Peyer's patch (tissue), 4 donors: ENCODE measurements around the gene CASKIN2. TPM values are rescaled to one million over a fixed set of nuclear protein-coding genes. Genes with fewer than 3 reads are reported as not detected.
A peak's percentile ranks its signal among the peaks of the same experiment; 100 is the strongest.

Experiments used
- DNase-seq, 3 donors: peaks; one replicate each; pipeline ENCODE4 v3.0.0-alpha.2; 2017 to 2019
- H3K27ac ChIP-seq, 4 donors: fragments of 200-600 bp; sonication (generic); one replicate each; pipeline ENCODE4 v1.5.1; 2016 to 2019
- H3K27me3 ChIP-seq, 2 donors: fragments of 200-600 bp; sonication (generic); one replicate each; pipeline ENCODE4 v1.5.1; 2019
- H3K36me3 ChIP-seq, 3 donors: fragments of 200-600 bp; sonication (generic); one replicate each; pipeline ENCODE4 v1.5.1; 2016 to 2019
- H3K4me1 ChIP-seq, 4 donors: fragments of 200-600 bp; sonication (generic); one replicate each; pipeline ENCODE4 v1.5.1; 2016 to 2019
- H3K4me3 ChIP-seq, 4 donors: fragments of 200-600 bp; sonication (generic); 1 replicate in 3 of 4; 2 replicates in 1 of 4; pipeline ENCODE4 v1.5.1; 2016 to 2019; ENCODE audit warnings: mild to moderate bottlenecking in 1 of 4
- H3K9me3 ChIP-seq, 4 donors: fragments of 200-600 bp; sonication (generic); one replicate each; pipeline ENCODE4 v1.5.1; 2016 to 2019; ENCODE audit warnings: mild to moderate bottlenecking in 1 of 4
- POLR2A ChIP-seq, 2 donors: fragments of 450-650 bp; IDR thresholded peaks; one replicate each; pipeline ENCODE4 v1.5.1; 2017; ENCODE audit warnings: antibody characterized with exemption in 2 of 2, mild to moderate bottlenecking in 2 of 2, moderate library complexity in 2 of 2
- total RNA-seq, 4 donors: library from RNA; depleted of rRNA; stranded (reverse); fragments of >200 nt; gene quantifications; one replicate each; pipeline ENCODE4 v1.1.0, GENCODE V29; 2016
- TF ChIP-seq, protein P1 (sequence below), 6 experiments: fragments of 450-650 bp in 4 of 6; fragments of 200-600 bp in 2 of 6; sonication (generic) in 1 of 6; IDR thresholded peaks; one replicate each; pipeline ENCODE4 v1.5.1; 2017 to 2019; ENCODE audit warnings: antibody characterized with exemption in 6 of 6, mild to moderate bottlenecking in 3 of 6, moderate library complexity in 1 of 6

Gene CASKIN2
- total RNA-seq, 4 donors from 2014 or later: 12.4 to 24.0 (median 17.3) TPM

DNA sequence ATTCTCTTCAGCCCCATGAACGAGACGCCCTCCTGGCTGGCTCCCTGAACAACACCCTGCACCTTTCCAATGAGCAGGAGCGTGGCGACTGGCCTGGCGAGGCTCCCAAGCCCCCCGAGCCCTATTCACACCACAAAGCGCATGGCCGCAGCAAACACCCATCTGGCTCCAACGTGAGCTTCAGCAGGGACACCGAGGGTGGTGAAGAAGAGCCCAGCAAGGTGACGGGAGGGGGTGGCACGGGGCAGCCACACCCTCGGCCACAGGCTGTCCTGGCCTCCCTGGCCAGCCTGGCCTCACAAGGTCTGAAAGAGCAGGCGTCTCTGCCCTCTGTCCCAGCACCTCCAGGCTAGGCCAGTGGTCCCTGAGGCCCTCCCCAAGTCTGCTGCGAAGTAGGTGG, 23.7 kb downstream of the CASKIN2 start:
- H3K4me1 ChIP-seq: peaks cover 0 to 33% (median 6%) of the 10 kb centered on the region in 4 donors
- peaks cover 0 to 63% (median 0%) of the 10 kb centered on the region in 3 donors for H3K36me3 ChIP-seq
- H3K9me3 ChIP-seq: no peaks in the 10 kb centered on the region
- no peak overlapping the region for H3K27ac ChIP-seq
- TF ChIP-seq, protein P1, sequence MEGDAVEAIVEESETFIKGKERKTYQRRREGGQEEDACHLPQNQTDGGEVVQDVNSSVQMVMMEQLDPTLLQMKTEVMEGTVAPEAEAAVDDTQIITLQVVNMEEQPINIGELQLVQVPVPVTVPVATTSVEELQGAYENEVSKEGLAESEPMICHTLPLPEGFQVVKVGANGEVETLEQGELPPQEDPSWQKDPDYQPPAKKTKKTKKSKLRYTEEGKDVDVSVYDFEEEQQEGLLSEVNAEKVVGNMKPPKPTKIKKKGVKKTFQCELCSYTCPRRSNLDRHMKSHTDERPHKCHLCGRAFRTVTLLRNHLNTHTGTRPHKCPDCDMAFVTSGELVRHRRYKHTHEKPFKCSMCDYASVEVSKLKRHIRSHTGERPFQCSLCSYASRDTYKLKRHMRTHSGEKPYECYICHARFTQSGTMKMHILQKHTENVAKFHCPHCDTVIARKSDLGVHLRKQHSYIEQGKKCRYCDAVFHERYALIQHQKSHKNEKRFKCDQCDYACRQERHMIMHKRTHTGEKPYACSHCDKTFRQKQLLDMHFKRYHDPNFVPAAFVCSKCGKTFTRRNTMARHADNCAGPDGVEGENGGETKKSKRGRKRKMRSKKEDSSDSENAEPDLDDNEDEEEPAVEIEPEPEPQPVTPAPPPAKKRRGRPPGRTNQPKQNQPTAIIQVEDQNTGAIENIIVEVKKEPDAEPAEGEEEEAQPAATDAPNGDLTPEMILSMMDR (IDR thresholded peaks at IDR 0.05): no peak
- no peak for TF ChIP-seq POLR2A (IDR thresholded peaks at IDR 0.05)
- DNase-seq: no peak
- H3K27me3 ChIP-seq: no peaks in the 10 kb centered on the region
- no peak overlapping the region for H3K4me3 ChIP-seq

DNA sequence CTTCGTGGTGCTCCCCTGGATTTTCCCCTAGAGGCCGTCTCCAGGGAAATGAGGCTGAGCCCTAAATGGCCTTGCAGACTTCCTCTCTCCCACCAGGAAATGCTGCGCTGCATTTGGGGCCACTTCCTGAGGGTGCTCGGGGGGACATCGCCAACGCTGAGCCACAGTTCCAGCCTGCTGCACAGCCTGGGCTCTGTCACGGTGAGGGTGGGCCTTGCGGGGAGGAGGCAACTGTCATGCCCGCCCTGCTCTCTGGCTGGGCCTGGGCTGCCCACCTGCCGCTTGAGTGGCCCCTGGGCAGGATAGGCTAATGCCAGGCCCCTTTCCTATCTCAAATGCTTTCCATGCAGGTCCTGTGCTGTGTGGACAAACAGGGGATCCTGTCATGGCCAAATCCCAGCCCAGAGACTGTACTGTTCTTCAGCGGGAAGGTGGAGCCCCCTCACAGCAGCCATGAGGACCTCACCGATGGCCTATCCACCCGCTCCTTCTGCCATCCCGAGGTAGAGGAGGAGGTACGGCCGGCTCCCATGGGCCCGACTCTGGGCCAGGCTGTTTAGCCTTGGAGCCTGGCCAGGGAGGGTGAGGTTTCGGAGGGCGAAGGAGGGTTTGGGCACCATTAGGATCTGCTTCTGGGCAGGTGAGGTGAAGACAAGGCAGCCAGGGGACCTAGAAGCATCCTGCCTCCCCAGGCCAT, 24.2 kb downstream of the CASKIN2 start:
- Histone ChIP-seq H3K4me1 (peaks cover 0 to 33% (median 6%) of the 10 kb centered on the region in 4 donors), H3K36me3 (peaks cover 0 to 57% (median 0%) of the 10 kb centered on the region in 3 donors), H3K4me3 (no peak overlapping the region), H3K27ac (peak overlapping the region in 3 of 4 donors; percentile 60 to 78 (median 71)), H3K9me3 (no peaks in the 10 kb centered on the region), H3K27me3 (no peaks in the 10 kb centered on the region)
- TF ChIP-seq, protein P1 (IDR thresholded peaks at IDR 0.05): no peak
- TF ChIP-seq POLR2A (IDR thresholded peaks at IDR 0.05): no peak
- no peak for DNase-seq

- H3K9me3 ChIP-seq: no peaks in the 10 kb centered on the region
- H3K4me1 ChIP-seq: peaks cover 0 to 33% (median 6%) of the 10 kb centered on the region in 4 donors
- TF ChIP-seq, protein P1 (IDR thresholded peaks at IDR 0.05): no peak
- TF ChIP-seq POLR2A (IDR thresholded peaks at IDR 0.05): peak in 1 of 2 donors; percentile 32
- peak overlapping the region in 3 of 4 donors; percentile 60 to 78 (median 71) for H3K27ac ChIP-seq
- DNase-seq: peak in 2 of 3 donors; percentile 79 to 84
- H3K36me3 ChIP-seq: peaks cover 0 to 48% (median 0%) of the 10 kb centered on the region in 3 donors
- no peak overlapping the region for H3K4me3 ChIP-seq
- no peaks in the 10 kb centered on the region for H3K27me3 ChIP-seq
These were observed 25.1 kb downstream of the CASKIN2 start for GRCh38 chr17:75490173-75490743.

DNA sequence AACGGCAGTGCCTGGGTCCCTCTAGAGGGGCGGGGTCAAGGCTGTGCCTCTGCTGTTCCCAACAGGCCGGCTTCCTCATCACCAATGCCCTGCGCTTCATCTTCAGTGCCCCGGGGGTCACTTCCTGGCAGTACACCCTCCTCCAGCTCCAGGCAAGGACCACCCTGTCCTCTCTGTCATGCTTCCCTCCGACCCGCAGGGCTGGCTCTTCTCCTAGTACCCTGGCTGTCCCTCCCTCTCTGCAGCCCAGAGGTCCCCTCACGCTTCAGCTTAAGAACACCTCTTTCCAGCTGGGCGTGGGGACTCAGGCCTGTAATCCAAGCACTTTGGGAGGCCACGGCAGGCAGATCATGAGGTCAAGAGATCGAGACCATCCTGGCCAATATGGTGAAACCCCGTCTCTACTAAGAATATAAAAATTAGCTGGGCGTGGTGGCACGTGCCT, 25.8 kb downstream of the CASKIN2 start:
- peaks cover 0 to 41% (median 0%) of the 10 kb centered on the region in 3 donors for H3K36me3 ChIP-seq

GRCh38 chr17:75488693-75489510, 26.4 kb downstream of the CASKIN2 start:
- TF ChIP-seq, protein P1 (IDR thresholded peaks at IDR 0.05): no peak
- no peak for TF ChIP-seq POLR2A (IDR thresholded peaks at IDR 0.05)
- no peak for DNase-seq
- Histone ChIP-seq H3K27me3 (no peaks in the 10 kb centered on the region), H3K9me3 (no peaks in the 10 kb centered on the region), H3K4me1 (peaks cover 0 to 33% (median 6%) of the 10 kb centered on the region in 4 donors), H3K36me3 (peaks cover 0 to 35% (median 0%) of the 10 kb centered on the region in 3 donors), H3K4me3 (no peak overlapping the region), H3K27ac (peak overlapping the region in 2 of 4 donors; percentile 60 to 78)

More for the DNA sequence above, 25.8 kb downstream of the CASKIN2 start:
- DNase-seq: no peak
- Histone ChIP-seq H3K27ac (peak overlapping the region in 3 of 4 donors; percentile 60 to 78 (median 71)), H3K4me3 (no peak overlapping the region), H3K27me3 (no peaks in the 10 kb centered on the region), H3K4me1 (peaks cover 0 to 33% (median 6%) of the 10 kb centered on the region in 4 donors), H3K9me3 (no peaks in the 10 kb centered on the region)
- TF ChIP-seq, protein P1 (IDR thresholded peaks at IDR 0.05): no peak
- TF ChIP-seq POLR2A (IDR thresholded peaks at IDR 0.05): no peak
